ENCODE measurements around the gene OR10P1.

- TF ChIP-seq CTCF (IDR thresholded peaks at IDR 0.05; ENCODE audit: insufficient read depth, low read length, poor library complexity, severe bottlenecking) (no peak), EZH2phosphoT487 (conservative IDR thresholded peaks at IDR 0.05; ENCODE audit: low read length) (no peak)
These were observed 49.8 kb downstream of the OR10P1 start for GRCh38 chr12:55686366-55687010.
